Naive B cell (primary cell): ENCODE measurements around the gene WDR59. TPM values are rescaled to one million over a fixed set of nuclear protein-coding genes. Genes with fewer than 3 reads are reported as not detected.

Experiments used
- ATAC-seq, 2 donors: fragments of 150-1000 bp; cut with Tn5 transposase; 2 replicates each; pipeline ENCODE4 v1.10.0; 2021; ENCODE audit warnings: low read depth in 2 of 2, mild to moderate bottlenecking in 2 of 2, moderate library complexity in 2 of 2
- DNase-seq: peaks from one replicate; pipeline ENCODE4 v3.0.0; 2022
- H3K27ac Mint-ChIP-seq, 6 donors: one replicate each; pipeline ENCODE4 v1.8.0; 2020 to 2022; ENCODE audit warnings: mild to moderate bottlenecking in 6 of 6, mixed read lengths in 6 of 6, moderate library complexity in 5 of 6, inconsistent platforms in 2 of 6
- H3K27me3 Mint-ChIP-seq, 3 donors: one replicate each; pipeline ENCODE4 v1.8.0; 2021 to 2022; ENCODE audit warnings: mixed read lengths in 3 of 3, mild to moderate bottlenecking in 1 of 3
- H3K36me3 Mint-ChIP-seq, 2 donors: one replicate each; pipeline ENCODE4 v1.8.0; 2020 to 2022; ENCODE audit warnings: mixed read lengths in 2 of 2, inconsistent platforms in 1 of 2, mild to moderate bottlenecking in 1 of 2
- H3K4me1 Mint-ChIP-seq, 3 donors: one replicate each; pipeline ENCODE4 v1.8.0; 2020 to 2022; ENCODE audit warnings: mixed read lengths in 3 of 3, inconsistent platforms in 1 of 3, mild to moderate bottlenecking in 1 of 3, moderate library complexity in 1 of 3
- H3K4me3 Mint-ChIP-seq, 8 donors: one replicate each; pipeline ENCODE4 v1.8.0; 2020 to 2022; ENCODE audit warnings: mild to moderate bottlenecking in 8 of 8, mixed read lengths in 8 of 8, moderate library complexity in 8 of 8, inconsistent platforms in 2 of 8
- H3K9me3 Mint-ChIP-seq, 7 donors: one replicate each; pipeline ENCODE4 v1.8.0; 2020 to 2022; ENCODE audit warnings: mixed read lengths in 7 of 7, mild to moderate bottlenecking in 5 of 7, inconsistent platforms in 2 of 7, moderate library complexity in 1 of 7
- polyA plus RNA-seq, 6 donors: library from polyadenylated mRNA; unstranded; fragments of 300-500 nt; fragmentation: Illumina TruSeq; gene quantifications; one replicate each; pipeline ENCODE4 v1.2.3, GENCODE V29; 2021; ENCODE audit warnings: low read depth in 6 of 6

The WDR59 gene
- polyA plus RNA-seq, 6 donors from 2014 or later: 9.9 to 13.2 (median 12.3) TPM

DNA sequence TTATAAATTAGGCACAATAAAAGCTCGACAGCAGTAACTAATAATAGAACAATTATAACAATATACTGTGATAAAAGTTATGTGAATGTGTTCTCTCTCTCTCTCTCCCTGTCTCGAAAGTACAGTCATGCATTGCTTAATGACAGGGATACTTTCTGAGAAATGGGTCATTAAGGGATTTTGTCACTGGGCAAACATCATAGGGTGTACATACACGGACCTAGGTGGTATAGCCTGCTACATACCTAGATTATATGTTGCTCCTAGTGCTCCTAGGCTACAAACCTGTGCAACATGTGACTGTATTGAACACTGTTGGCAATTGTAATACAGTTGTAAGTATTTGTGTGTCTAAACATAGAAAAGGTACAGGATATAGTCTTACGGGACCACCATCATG lies 20.8 kb upstream of the WDR59 start:
- no peak for DNase-seq
- Mint-ChIP-seq H3K4me1 (peaks cover 1 to 3% (median 2%) of the 10 kb centered on the region in 3 donors), H3K4me3 (no peak overlapping the region), H3K36me3 (no peaks in the 10 kb centered on the region), H3K9me3 (peaks cover 0 to 2% (median 0%) of the 10 kb centered on the region in 7 donors), H3K27me3 (peaks cover 33 to 44% (median 43%) of the 10 kb centered on the region in 3 donors), H3K27ac (no peak overlapping the region)
- no peak for ATAC-seq

DNA sequence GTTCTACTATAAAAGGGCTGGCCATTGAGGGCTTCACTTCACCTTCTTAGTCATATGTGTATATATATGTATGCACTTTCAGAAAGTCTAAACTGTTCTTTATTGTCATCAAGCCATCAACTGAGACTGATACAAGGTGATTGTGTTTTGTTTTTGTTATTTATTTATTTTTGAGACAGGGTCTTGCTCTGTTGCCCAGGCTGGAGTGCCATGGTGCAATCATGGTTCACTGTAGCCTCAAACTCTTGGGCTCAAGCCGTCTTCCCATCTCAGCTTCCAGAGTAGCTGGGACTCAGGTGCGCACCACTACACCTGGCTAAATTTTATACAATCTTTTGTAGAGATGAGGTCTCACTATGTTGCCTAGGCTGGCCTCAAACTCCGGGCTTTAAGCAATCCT lies 19.5 kb upstream of the WDR59 start:
- Mint-ChIP-seq H3K9me3 (peaks cover 0 to 2% (median 0%) of the 10 kb centered on the region in 7 donors), H3K27me3 (peaks cover 43 to 53% (median 49%) of the 10 kb centered on the region in 3 donors), H3K27ac (no peak overlapping the region), H3K4me3 (no peak overlapping the region), H3K36me3 (no peaks in the 10 kb centered on the region), H3K4me1 (peaks cover 11% of the 10 kb centered on the region in 3 donors)
- DNase-seq: no peak
- no peak for ATAC-seq

DNA sequence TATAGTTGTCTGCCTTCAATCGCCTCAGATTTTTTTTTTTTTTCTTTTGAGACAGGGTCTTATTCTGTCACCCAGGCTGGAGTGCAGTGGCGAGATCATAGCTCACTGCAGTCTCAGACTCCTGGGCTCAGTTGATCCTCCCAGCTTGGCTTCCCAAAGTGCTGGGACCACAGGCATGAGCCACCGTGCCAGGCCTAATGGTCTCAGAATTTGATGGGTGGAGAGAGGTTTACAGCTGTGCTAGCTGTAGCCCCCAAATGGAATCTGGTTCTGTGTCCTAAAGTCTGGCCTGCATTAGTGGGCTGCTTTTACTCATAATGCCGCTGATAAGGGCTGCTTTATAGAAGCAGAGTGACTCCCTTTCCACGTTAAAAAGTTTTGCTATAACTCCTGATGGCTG lies 19.0 kb upstream of the WDR59 start:
- Mint-ChIP-seq H3K4me1 (peaks cover 11% of the 10 kb centered on the region in 3 donors), H3K36me3 (no peaks in the 10 kb centered on the region), H3K9me3 (peaks cover 0 to 2% (median 0%) of the 10 kb centered on the region in 7 donors), H3K4me3 (no peak overlapping the region), H3K27ac (no peak overlapping the region), H3K27me3 (peaks cover 43 to 53% (median 46%) of the 10 kb centered on the region in 3 donors)
- DNase-seq (no peak), ATAC-seq (no peak)

DNA sequence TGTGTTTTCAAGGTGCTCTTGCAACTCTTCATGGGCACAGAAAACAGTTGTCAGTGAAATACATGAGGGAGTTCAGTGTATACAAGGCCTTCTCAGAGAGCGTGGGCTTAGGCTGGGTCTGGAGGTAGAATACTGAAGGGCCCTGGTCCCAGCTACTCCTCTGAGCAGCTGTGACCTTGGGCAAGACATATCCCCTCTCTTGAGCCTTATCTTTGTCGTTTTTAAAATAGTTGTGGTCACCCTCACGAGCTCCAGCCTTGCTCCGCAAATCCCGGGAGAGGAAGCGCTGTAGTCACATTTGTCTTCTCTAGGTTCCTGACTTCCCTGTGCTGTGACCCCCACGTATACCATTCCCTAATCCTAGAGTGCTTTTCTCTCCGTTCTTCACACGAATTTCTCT lies 17.6 kb upstream of the WDR59 start:
- no peaks in the 10 kb centered on the region for H3K36me3 Mint-ChIP-seq
- no peak for DNase-seq
- H3K4me3 Mint-ChIP-seq: no peak overlapping the region

DNA sequence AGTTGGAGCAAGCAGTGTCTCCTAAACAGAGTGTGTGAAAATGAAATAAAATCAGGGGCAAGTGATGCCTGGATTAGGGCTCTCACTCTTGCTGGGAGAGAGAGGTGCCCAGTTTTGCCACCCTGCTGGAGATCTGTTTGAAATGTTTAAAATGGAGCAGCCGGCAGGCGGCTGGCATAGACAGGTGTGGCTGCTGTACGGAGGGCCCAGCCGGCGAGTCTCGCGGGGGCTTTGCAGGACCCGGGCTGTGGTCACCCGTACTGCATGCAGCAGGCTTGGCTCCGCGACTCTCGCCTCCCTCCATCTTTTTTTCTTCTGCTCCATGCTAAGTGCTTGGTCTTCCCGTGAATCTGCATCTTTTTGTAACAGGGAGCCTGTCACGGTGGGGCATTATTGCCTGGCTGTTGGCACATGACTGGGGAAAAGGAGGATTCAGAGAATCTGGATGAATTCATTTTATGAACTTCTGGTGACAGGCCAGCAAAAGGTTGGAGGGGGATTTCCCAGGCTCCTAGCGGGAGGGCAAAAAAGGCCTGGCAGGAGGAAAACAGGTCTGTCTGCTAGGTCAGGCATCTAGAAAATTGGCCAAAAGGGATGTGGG lies 15.7 kb upstream of the WDR59 start:
- Mint-ChIP-seq H3K4me3 (peak overlapping the region; percentile 79 to 89 (median 86)), H3K27me3 (peaks cover 46 to 62% (median 58%) of the 10 kb centered on the region in 3 donors), H3K27ac (peak overlapping the region in 1 of 6 donors; percentile 37), H3K36me3 (no peaks in the 10 kb centered on the region), H3K4me1 (peaks cover 11 to 19% (median 11%) of the 10 kb centered on the region in 3 donors), H3K9me3 (peaks cover 0 to 7% (median 2%) of the 10 kb centered on the region in 7 donors)
- ATAC-seq (peak in 1 of 2 donors; percentile 17), DNase-seq (peak; percentile 14)

More for the DNA sequence above, 17.6 kb upstream of the WDR59 start:
- H3K9me3 Mint-ChIP-seq: peaks cover 0 to 2% (median 0%) of the 10 kb centered on the region in 7 donors
- peaks cover 43 to 53% (median 50%) of the 10 kb centered on the region in 3 donors for H3K27me3 Mint-ChIP-seq
- ATAC-seq: no peak
- peaks cover 11 to 19% (median 11%) of the 10 kb centered on the region in 3 donors for H3K4me1 Mint-ChIP-seq
- no peak overlapping the region for H3K27ac Mint-ChIP-seq

DNA sequence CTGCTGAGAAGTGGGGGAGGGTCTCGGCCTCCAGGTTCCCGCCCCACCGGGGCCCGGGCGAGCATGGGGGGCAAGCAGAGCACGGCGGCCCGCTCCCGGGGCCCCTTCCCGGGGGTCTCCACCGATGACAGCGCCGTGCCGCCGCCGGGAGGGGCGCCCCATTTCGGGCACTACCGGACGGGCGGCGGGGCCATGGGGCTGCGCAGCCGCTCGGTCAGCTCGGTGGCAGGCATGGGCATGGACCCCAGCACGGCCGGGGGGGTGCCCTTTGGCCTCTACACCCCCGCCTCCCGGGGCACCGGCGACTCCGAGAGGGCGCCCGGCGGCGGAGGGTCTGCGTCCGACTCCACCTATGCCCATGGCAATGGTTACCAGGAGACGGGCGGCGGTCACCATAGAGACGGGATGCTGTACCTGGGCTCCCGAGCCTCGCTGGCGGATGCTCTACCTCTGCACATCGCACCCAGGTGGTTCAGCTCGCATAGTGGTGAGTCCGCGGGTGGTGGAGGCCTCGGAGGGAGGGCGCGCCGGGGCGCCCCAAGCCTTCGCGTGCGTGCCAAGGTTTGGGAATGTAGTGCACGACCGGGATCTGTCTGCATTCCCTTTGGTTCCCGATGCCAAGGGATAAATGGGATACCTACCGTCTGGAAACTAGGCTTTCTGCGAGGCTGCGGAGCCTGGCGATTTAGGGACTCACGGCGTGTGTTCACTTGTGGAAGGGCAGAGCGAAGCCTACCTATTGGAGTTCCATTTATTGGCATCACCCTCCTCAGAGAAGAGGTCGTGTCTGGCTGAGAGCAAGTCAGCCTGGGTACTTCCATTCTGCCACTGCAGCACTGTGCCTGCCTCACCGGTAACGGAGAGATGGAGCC lies 14.9 kb upstream of the WDR59 start:
- peaks cover 11 to 19% (median 11%) of the 10 kb centered on the region in 3 donors for H3K4me1 Mint-ChIP-seq
- DNase-seq (peak; percentile 25), ATAC-seq (peak; percentile 50 to 51)
- peaks cover 46 to 62% (median 59%) of the 10 kb centered on the region in 3 donors for H3K27me3 Mint-ChIP-seq
- peak overlapping the region in 3 of 6 donors; percentile 37 to 52 (median 49) for H3K27ac Mint-ChIP-seq
- H3K4me3 Mint-ChIP-seq: peak overlapping the region; percentile 79 to 89 (median 86)
- no peaks in the 10 kb centered on the region for H3K36me3 Mint-ChIP-seq
- H3K9me3 Mint-ChIP-seq: peaks cover 0 to 7% (median 2%) of the 10 kb centered on the region in 7 donors

DNA sequence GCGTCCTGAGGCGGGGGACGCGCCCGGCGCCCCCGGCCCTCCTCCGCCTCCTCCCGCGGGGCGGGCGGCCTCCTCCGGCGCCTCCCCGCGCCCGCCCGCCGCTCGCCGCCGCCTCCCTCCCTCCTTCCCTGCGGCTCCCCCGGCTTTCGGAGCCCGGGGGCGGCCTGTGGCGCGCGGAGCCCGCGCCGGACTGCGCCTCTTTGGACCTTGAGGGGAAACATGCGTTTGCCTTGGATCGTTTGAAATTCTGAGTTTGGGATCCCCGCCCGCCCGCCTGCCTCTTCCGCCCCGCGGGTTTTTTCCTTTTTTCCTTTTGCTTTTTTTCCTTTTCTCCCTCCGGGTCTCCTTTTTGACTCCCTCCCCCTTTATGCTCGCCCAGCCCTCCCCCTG lies 14.3 kb upstream of the WDR59 start:
- peak overlapping the region in 7 of 8 donors; percentile 56 to 84 (median 81) for H3K4me3 Mint-ChIP-seq
- no peak overlapping the region for H3K27ac Mint-ChIP-seq
- ATAC-seq (peak; percentile 15 to 17), DNase-seq (no peak)
- H3K36me3 Mint-ChIP-seq: no peaks in the 10 kb centered on the region
- H3K4me1 Mint-ChIP-seq: peaks cover 11 to 19% (median 11%) of the 10 kb centered on the region in 3 donors
- H3K27me3 Mint-ChIP-seq: peaks cover 44 to 61% (median 60%) of the 10 kb centered on the region in 3 donors
- H3K9me3 Mint-ChIP-seq: peaks cover 0 to 7% (median 2%) of the 10 kb centered on the region in 7 donors

DNA sequence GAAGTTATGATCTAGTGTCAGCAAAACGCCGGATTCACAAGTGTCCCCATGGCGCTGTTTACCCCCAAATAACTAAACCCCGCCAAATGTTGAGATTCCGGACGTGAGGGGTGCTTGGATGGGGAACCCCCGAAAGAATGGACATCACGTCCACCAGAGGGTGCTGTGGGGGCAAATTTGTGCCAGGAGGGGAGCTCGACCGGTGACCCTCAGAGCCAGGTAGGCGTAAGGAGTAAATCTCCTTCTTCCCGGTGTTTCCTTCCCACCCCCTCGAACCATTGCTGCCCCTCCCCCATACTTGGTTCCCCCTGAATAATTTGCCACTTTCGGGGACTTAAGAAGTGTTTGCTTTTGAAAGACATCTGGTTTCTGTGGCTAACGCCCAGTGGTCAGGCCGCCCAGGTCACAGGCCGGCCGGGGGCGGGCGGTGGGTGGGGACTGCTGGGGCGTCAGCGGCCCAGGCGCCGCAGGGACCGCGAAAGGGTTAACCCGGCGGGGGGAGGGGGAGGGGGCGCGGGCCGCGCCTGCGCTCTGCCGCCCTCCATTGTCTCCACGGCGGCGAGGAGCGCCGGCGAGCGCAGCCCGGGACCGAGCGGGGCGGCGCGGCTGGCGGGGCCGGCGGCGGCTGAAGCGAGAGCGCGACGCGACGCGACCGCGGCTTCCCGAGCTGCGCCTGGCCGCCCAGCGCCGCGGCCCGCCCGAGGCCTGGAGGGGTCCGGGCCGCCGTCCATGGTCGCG lies 13.7 kb upstream of the WDR59 start, which contains the start of gene ZNRF1:
TSS of gene ZNRF1 (plus strand) at position 544 of the 738 bp plus-strand sequence. CDS start 648 bp downstream, outside the sequence.
- no peaks in the 10 kb centered on the region for H3K36me3 Mint-ChIP-seq
- peaks cover 0 to 7% (median 2%) of the 10 kb centered on the region in 7 donors for H3K9me3 Mint-ChIP-seq
- ATAC-seq (peak; percentile 72), DNase-seq (peak; percentile 65)
- peaks cover 11 to 19% (median 11%) of the 10 kb centered on the region in 3 donors for H3K4me1 Mint-ChIP-seq
- peak within 1 kb of the TSS in 5 of 6 donors; percentile 25 to 79 (median 47) for H3K27ac Mint-ChIP-seq
- H3K4me3 Mint-ChIP-seq: peak within 1 kb of the TSS; percentile 81 to 94 (median 87)
- peaks cover 44 to 62% (median 61%) of the 10 kb centered on the region in 3 donors for H3K27me3 Mint-ChIP-seq

DNA sequence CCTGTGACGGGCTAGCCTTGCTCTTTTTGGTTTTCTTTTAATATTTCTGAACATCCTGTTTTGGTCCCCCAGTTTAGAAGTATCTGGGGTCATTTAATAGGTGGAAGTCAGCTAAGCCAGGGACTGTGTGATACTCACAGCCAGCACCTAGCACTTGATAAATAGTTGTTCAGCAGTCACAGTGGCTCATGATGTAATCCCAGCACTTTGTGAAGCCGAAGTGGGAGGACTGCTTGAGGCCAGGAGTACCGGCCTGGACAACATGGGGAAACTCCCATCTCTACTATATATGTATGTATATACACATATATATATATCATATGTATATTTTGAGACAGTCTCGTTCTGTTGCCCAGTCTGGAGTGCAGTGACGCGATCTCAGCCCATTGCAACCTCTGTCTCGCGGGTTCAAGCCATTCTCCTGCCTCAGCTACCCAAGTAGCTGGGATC lies 12.1 kb upstream of the WDR59 start:
- peaks cover 0 to 7% (median 0%) of the 10 kb centered on the region in 7 donors for H3K9me3 Mint-ChIP-seq
- H3K4me3 Mint-ChIP-seq: peak overlapping the region in 1 of 8 donors; percentile 13
- no peak overlapping the region for H3K27ac Mint-ChIP-seq
- ATAC-seq (no peak), DNase-seq (no peak)
- H3K36me3 Mint-ChIP-seq: no peaks in the 10 kb centered on the region
- peaks cover 11 to 19% (median 11%) of the 10 kb centered on the region in 3 donors for H3K4me1 Mint-ChIP-seq
- peaks cover 33 to 49% (median 48%) of the 10 kb centered on the region in 3 donors for H3K27me3 Mint-ChIP-seq

DNA sequence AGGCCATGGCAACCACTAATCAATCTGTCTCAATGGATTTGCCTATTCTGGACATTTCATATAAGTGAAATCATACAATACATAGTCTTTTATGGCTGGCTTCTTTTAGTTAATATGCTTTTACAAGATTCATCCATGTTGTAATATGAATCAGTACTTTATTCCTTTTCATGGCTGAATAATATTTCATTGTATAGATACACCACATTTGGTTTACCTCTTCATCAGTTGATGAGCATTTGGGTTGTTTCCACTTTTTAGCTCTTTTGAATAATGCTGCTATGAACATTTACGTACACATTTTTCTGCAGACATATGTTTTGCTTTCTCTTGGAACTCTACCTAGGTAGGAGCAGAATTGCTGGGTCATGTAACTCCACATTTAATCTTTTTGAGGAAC lies 11.1 kb upstream of the WDR59 start:
- Mint-ChIP-seq H3K9me3 (peaks cover 0 to 7% (median 0%) of the 10 kb centered on the region in 7 donors), H3K27ac (no peak overlapping the region), H3K4me3 (no peak overlapping the region), H3K36me3 (no peaks in the 10 kb centered on the region), H3K27me3 (peaks cover 25 to 47% (median 37%) of the 10 kb centered on the region in 3 donors), H3K4me1 (peaks cover 11 to 19% (median 11%) of the 10 kb centered on the region in 3 donors)
- ATAC-seq: no peak
- no peak for DNase-seq

DNA sequence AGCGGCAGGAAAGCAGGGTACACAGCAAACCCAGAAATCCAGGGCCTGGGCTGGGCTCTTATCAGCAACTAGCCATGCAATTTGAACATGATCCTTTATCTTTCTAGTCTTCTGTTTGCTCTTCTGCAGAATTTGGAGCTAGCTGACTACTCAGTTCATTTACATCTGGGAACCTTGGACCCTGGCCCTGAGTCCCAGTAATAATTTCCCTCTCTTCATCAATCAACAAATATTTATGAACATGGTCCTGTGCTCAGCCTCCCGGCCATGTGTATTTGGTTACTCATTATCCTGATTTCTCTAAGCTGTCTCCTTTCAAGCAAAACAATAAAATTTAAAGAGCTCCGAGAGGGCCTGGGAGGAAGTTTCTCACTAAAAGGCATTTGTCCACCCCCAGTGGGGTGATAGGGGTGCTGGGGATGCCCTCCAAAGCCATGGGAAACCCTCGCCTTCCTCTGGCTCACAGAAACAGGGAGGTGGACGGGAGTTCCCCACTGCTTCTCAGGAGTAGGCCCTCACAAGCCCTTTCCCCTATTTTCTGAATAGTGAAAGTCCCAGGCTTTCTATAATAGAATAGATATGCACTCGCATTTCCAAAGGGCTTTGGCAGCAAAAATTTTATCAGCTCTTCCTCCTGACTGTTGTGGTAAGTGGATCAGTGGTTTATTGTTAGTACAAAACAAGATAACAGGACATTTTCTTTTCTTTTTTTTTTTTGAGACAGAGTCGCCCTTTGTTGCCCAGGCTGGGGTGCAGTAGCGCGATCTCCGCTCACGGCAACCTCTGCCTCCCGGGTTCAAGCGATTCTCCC lies 6.9 kb upstream of the WDR59 start:
- Mint-ChIP-seq H3K4me1 (no peaks in the 10 kb centered on the region), H3K4me3 (peak overlapping the region in 1 of 8 donors; percentile 42), H3K27me3 (peaks cover 11 to 32% (median 30%) of the 10 kb centered on the region in 3 donors), H3K9me3 (peaks cover 0 to 7% (median 0%) of the 10 kb centered on the region in 7 donors), H3K27ac (no peak overlapping the region), H3K36me3 (no peaks in the 10 kb centered on the region)
- DNase-seq (no peak), ATAC-seq (no peak)

DNA sequence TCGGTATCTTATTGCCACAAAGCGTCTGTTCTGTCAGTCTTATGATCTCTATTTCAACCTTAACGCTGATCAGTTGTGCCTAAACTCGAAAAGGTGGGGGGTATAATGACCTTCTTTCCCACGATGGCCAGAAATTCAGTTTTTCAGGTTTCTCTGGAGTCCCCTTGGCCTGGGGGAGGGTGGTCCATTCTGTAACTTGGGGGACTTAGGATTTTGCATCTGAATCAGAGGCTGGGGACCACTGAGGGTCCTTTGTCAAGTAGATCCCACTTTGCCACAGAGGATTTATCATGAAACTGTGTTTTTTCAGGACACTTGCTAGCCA lies 6.3 kb upstream of the WDR59 start:
- H3K4me1 Mint-ChIP-seq: no peaks in the 10 kb centered on the region
- H3K27ac Mint-ChIP-seq: no peak overlapping the region
- peaks cover 11 to 28% (median 26%) of the 10 kb centered on the region in 3 donors for H3K27me3 Mint-ChIP-seq
- ATAC-seq (no peak), DNase-seq (no peak)
- H3K36me3 Mint-ChIP-seq: no peaks in the 10 kb centered on the region
- H3K4me3 Mint-ChIP-seq: no peak overlapping the region
- H3K9me3 Mint-ChIP-seq: peaks cover 0 to 5% (median 0%) of the 10 kb centered on the region in 7 donors
